ENCODE measurements around the gene CNIH2. TPM values are rescaled to one million over a fixed set of nuclear protein-coding genes. Genes with fewer than 3 reads are reported as not detected.

The CNIH2 gene
- total RNA-seq, 3 donors from 2014 or later = 1.0 to 1.9 (median 1.3) TPM

- intact Hi-C loops (cut with DNase I, micrococcal nuclease) = no loop called here
- peaks cover 5% of the 10 kb centered on the region for H3K4me1 ChIP-seq (ENCODE audit: low read depth)
- no peak overlapping the region for H3K4me3 ChIP-seq
- TF ChIP-seq CTCF (IDR thresholded peaks at IDR 0.05) = no peak
- H3K36me3 ChIP-seq (ENCODE audit: low read depth) = no peaks in the 10 kb centered on the region
- no peaks in the 10 kb centered on the region for H3K9me3 ChIP-seq
- DNase-seq = no peak
- ATAC-seq = no peak
Measured at GRCh38 chr11:66321606-66322005, 43.6 kb downstream of the CNIH2 start.

GRCh38 chr11:66322732-66323427, 44.9 kb downstream of the CNIH2 start:
- H3K9me3 ChIP-seq = no peaks in the 10 kb centered on the region
- intact Hi-C loops (cut with DNase I, micrococcal nuclease) = no loop called here
- no peak overlapping the region for H3K4me3 ChIP-seq
- H3K36me3 ChIP-seq (ENCODE audit: low read depth) = no peaks in the 10 kb centered on the region
- TF ChIP-seq CTCF (IDR thresholded peaks at IDR 0.05) = no peak
- ATAC-seq = peak; percentile 6
- H3K4me1 ChIP-seq (ENCODE audit: low read depth) = peaks cover 6% of the 10 kb centered on the region
- peak in 1 of 3 donors; percentile 64 for DNase-seq

GRCh38 chr11:66323684-66324083, 45.7 kb downstream of the CNIH2 start:
- Histone ChIP-seq H3K4me3 (no peak overlapping the region), H3K9me3 (no peaks in the 10 kb centered on the region), H3K4me1 (ENCODE audit: low read depth) (peaks cover 9% of the 10 kb centered on the region), H3K36me3 (ENCODE audit: low read depth) (no peaks in the 10 kb centered on the region)
- no peak for ATAC-seq
- intact Hi-C loops (cut with DNase I, micrococcal nuclease) = no loop called here
- no peak for DNase-seq
- no peak for TF ChIP-seq CTCF (IDR thresholded peaks at IDR 0.05)

- TF ChIP-seq CTCF (IDR thresholded peaks at IDR 0.05) = no peak
- H3K36me3 ChIP-seq (ENCODE audit: low read depth) = no peaks in the 10 kb centered on the region
- H3K4me1 ChIP-seq (ENCODE audit: low read depth) = peaks cover 11% of the 10 kb centered on the region
- no peaks in the 10 kb centered on the region for H3K9me3 ChIP-seq
- no peak for ATAC-seq
- H3K4me3 ChIP-seq = no peak overlapping the region
- intact Hi-C loops (cut with DNase I, micrococcal nuclease) = no loop called here
- DNase-seq = no peak
Measured at GRCh38 chr11:66324664-66325063, 46.7 kb downstream of the CNIH2 start.

- no peak for TF ChIP-seq CTCF (IDR thresholded peaks at IDR 0.05)
- peaks cover 11% of the 10 kb centered on the region for H3K4me1 ChIP-seq (ENCODE audit: low read depth)
- no peaks in the 10 kb centered on the region for H3K9me3 ChIP-seq
- ATAC-seq (no peak), DNase-seq (no peak)
- H3K36me3 ChIP-seq (ENCODE audit: low read depth) = no peaks in the 10 kb centered on the region
- no peak overlapping the region for H3K4me3 ChIP-seq
- intact Hi-C loops (cut with DNase I, micrococcal nuclease) = no loop called here
Measured at GRCh38 chr11:66325263-66325671, 47.3 kb downstream of the CNIH2 start.

All from mucosa of descending colon (tissue), 3 donors.